ENCODE measurements around the gene CCT4.

The CCT4 gene

DNA sequence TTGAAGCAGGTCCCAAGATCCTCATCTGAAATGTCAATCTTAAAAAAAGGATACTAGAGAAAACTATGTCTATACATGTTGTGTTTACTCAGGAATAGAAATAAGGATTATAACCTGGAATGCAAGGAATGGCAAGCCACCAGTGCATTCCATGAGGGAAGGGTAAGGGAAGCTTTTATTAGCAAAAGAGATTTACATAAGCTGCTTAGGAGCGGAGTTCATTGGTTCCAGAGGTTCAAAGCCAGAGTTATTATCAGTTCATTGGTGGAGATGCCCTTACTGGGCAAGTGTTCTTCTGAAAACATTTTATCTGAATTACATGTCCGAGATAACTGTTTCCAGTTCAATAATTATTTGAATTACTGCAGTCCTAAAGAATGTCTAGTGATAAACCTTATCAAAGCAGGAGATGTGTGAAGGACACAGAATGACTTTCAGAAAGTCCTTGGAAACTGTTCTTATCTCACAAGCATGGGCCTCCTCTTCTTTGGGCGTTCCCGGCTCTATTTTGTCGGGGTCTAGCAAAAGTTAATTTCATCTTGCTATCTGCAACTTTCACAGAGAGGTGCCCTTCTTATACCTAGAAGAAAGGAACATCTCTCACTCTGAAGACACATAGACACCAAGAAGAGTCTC lies 40.5 kb upstream of the CCT4 start:
- no peak overlapping the region for H3K4me2 ChIP-seq (ENCODE audit: low read length)

DNA sequence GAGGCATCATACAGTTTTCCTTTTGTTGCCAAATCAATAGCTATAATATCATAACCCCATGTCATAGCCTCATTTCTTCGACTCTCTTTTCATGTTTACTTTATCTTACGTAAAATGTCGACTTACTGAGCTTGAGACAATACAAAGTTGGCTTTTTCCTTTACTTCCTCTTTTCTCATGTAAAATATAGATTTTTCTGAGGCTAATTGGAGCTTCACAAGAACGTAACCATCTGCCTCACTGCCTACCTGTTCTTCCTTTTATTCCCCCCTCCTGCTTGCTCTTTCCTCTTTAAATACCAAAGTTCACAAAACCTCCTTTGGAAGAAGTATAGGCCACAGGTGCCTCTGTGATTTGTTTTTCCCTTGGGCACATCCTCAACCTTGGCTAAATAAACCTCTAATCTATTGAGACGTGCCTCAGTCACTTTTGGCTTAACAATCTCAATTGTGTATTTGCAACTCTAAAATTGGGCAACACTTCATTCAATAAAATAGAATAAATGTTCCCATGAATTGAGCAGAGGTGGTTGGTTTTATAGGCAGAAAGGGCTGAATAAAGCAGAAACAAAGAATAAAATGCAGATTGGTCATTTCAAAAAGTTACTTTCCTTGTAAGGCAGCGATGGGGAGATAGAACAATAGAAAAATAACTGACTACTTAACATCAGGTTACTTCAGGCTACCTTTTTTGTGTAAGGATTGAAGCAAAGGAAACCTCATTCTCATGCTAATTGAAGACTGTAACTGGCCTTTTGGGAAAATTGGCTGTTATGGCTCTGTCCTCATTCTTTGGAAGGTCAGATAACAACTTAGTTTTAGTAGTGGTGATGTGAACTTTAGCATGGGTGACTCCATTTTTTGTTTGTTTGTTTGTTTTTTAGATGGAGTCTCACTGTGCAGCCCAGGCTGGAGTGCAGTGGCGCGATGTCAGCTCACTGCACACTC lies 38.3 kb upstream of the CCT4 start:
- H4K20me1 ChIP-seq (ENCODE audit: control insufficient read depth, insufficient read depth, low read depth, low read length): no peaks in the 10 kb centered on the region
- peaks cover 10% of the 10 kb centered on the region for H3K4me1 ChIP-seq (ENCODE audit: control insufficient read depth, low read length)
- no peaks in the 10 kb centered on the region for H3K36me3 ChIP-seq (ENCODE audit: control insufficient read depth, low read length)
- H3F3A ChIP-seq (ENCODE audit: control insufficient read depth, insufficient read depth): no peaks in the 10 kb centered on the region
- H3K9me3 ChIP-seq (ENCODE audit: control insufficient read depth, insufficient read depth, low read length): no peaks in the 10 kb centered on the region
- H3K27me3 ChIP-seq (ENCODE audit: control insufficient read depth, low read length): no peaks in the 10 kb centered on the region
- TF ChIP-seq EZH2phosphoT487 (IDR thresholded peaks at IDR 0.05; ENCODE audit: borderline replicate concordance, low read length) (no peak), CTCF (IDR thresholded peaks at IDR 0.05; ENCODE audit: low read depth, low read length, poor library complexity, severe bottlenecking) (no peak)
- no peaks in the 10 kb centered on the region for H3K79me2 ChIP-seq (ENCODE audit: control insufficient read depth, low read length)
- H3K9me2 ChIP-seq (replicated peaks; ENCODE audit: control insufficient read depth, low read length): no peaks in the 10 kb centered on the region
- H3K4me3 ChIP-seq (ENCODE audit: low read length): no peak overlapping the region
- H3K4me2 ChIP-seq (ENCODE audit: low read length): no peak overlapping the region; the same call in 1 of the 2 replicates
- no peak overlapping the region for H3K27ac ChIP-seq (ENCODE audit: low read depth, low read length)

More for the DNA sequence above, 40.5 kb upstream of the CCT4 start:
- no peaks in the 10 kb centered on the region for H4K20me1 ChIP-seq (ENCODE audit: control insufficient read depth, insufficient read depth, low read depth, low read length)
- H3F3A ChIP-seq (ENCODE audit: control insufficient read depth, insufficient read depth): no peaks in the 10 kb centered on the region
- no peak overlapping the region for H3K4me3 ChIP-seq (ENCODE audit: low read length)
- H3K36me3 ChIP-seq (ENCODE audit: control insufficient read depth, low read length): no peaks in the 10 kb centered on the region
- H3K9me2 ChIP-seq (replicated peaks; ENCODE audit: control insufficient read depth, low read length): no peaks in the 10 kb centered on the region
- no peaks in the 10 kb centered on the region for H3K9me3 ChIP-seq (ENCODE audit: control insufficient read depth, insufficient read depth, low read length)
- H3K4me1 ChIP-seq (ENCODE audit: control insufficient read depth, low read length): peaks cover 10% of the 10 kb centered on the region
- no peaks in the 10 kb centered on the region for H3K79me2 ChIP-seq (ENCODE audit: control insufficient read depth, low read length)
- no peak overlapping the region for H3K27ac ChIP-seq (ENCODE audit: low read depth, low read length)
- H3K27me3 ChIP-seq (ENCODE audit: control insufficient read depth, low read length): no peaks in the 10 kb centered on the region
- TF ChIP-seq EZH2phosphoT487 (IDR thresholded peaks at IDR 0.05; ENCODE audit: borderline replicate concordance, low read length) (no peak), CTCF (IDR thresholded peaks at IDR 0.05; ENCODE audit: low read depth, low read length, poor library complexity, severe bottlenecking) (no peak)

DNA sequence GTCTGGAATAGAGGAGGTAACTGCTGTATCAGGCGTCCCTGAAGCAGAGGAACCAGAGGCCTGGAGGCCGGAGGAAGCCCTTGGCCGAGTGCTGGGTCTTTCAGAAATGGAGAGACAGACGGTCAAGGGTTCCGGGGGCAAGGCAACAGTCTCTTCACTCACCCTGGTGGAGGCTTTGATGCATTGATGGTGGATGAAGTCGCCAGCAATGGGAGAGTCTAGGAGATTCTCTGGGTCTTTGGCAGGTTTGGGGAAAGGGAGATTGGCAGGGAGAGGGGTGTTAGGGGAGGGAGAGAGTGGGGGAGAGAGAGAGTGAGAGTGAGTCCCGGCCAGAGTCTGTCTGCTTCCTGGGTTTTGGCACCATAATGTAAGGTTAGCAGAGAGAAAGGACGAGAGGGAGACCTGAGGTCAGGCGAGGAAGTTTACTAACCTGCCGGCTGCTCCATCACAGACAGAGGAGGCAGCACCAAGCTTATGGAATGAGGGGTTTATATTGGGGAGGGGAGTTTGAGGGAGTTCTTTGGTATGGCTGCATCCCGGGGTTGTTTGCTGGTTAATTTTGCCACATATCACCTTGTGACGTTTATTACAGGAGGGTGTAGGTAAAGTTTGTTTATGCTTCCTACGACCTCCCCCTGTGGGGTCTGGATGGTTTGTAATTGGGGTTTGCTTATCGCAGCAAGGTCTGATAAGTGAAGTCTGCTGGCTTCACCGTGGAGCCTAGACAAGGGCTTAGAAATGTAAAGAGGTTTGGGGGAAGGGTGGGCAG lies 36.6 kb upstream of the CCT4 start:
- Histone ChIP-seq H3K27ac (ENCODE audit: low read depth, low read length) (no peak overlapping the region), H3K27me3 (ENCODE audit: control insufficient read depth, low read length) (no peaks in the 10 kb centered on the region), H3K9me2 (replicated peaks; ENCODE audit: control insufficient read depth, low read length) (no peaks in the 10 kb centered on the region), H3K79me2 (ENCODE audit: control insufficient read depth, low read length) (no peaks in the 10 kb centered on the region), H3K4me3 (ENCODE audit: low read length) (no peak overlapping the region), H3K9me3 (ENCODE audit: control insufficient read depth, insufficient read depth, low read length) (no peaks in the 10 kb centered on the region), H3K36me3 (ENCODE audit: control insufficient read depth, low read length) (no peaks in the 10 kb centered on the region), H3F3A (ENCODE audit: control insufficient read depth, insufficient read depth) (no peaks in the 10 kb centered on the region), H3K4me1 (ENCODE audit: control insufficient read depth, low read length) (peaks cover 10% of the 10 kb centered on the region), H4K20me1 (ENCODE audit: control insufficient read depth, insufficient read depth, low read depth, low read length) (no peaks in the 10 kb centered on the region), H3K4me2 (ENCODE audit: low read length) (no peak overlapping the region)
- TF ChIP-seq CTCF (IDR thresholded peaks at IDR 0.05; ENCODE audit: low read depth, low read length, poor library complexity, severe bottlenecking) (no peak), EZH2phosphoT487 (IDR thresholded peaks at IDR 0.05; ENCODE audit: borderline replicate concordance, low read length) (no peak)

All from DOHH2 (cell line).